Stimulated activated CD4-positive, alpha-beta T cell treated with anti-CD3 and anti-CD28 coated beads, Interleukin-12 subunit alpha, Interleukin-12 subunit beta, amount 100 ng/mL, for 4 hours (primary cell): ENCODE measurements around the gene GJA1.

Experiments used
- DNase-seq: peaks from one replicate; pipeline ENCODE4 v3.0.0-alpha.2; 2020

The GJA1 gene

DNA sequence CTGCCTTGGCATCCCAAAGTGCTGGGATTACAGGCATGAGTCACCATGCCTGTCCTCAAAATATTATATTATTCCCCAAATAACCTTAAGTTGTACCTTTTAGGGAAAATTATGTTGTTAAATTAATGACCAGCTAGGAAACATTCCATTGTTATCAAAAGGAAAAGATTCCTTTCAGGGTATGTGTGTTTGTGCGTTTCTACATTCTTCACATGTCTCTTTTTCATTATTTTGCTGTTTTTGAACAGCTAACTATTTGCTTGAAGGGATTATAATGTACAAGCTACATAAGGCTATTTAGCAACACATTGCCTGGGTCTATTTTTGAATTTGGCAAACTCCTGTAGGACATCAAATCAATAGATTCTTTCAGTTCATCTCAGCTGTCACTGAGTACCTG is 57.1 kb downstream of the GJA1 start:
- DNase-seq, result no peak

DNA sequence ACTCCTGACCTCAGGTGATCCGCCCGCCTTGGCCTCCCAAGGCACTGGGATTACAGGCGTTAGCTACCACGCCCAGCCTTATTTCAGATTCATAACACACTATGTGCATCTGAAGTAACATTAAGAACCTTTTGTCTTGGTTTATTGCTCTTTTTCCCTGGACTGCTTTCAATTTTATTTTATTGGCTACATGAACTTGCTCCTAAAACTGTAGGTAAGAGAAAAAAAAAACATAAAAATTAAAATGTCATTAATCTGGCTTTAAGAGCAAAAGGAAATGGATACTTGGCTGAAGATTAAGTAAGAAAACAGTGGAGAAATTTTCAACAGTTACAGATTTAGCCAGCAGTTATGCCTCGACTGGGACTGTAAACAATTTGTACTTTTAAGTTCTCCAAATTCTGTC is 62.5 kb downstream of the GJA1 start:
- no peak for DNase-seq

DNA sequence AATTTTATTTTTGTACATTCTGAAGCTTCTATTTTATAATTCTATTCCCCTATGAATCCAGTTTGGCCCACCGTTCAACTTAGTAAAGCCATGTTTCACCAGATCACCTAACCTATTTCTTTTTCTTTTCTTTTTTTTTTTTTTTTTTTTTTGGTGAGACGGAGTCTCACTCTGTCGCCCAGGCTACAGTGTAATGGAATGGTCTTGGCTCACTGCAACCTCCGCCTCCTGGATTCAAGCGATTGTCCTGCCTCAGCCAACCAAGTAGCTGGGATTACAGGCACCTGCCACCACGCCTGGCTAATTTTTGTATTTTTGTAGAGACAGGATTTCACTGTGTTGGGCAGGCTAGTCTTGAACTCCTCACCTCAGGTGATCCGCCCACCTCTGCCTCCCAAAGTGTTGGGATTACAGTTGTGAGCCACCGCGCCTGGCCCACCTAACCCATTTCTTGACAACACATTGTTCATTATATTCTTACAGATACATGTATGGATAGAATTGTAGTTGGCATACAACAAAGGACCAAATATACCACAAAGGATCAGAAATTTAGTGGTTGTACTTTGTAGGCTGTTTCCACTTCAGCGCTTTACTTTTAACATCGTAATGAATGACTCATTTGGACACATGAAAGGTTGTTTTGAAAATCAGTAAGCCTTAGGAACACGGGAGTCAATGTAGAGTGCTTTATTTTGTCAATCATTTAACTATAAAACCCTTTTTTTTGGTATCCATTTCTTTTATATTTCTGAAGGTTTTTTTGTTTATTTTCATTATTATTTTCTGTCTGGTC is 63.2 kb downstream of the GJA1 start:
- no peak for DNase-seq
